Testis (tissue), 3 donors: ENCODE data around the gene ATP8A1. TPM values are rescaled to one million over a fixed set of nuclear protein-coding genes. Genes with fewer than 3 reads are reported as not detected.

Experiments
- DNase-seq: peaks from one replicate; pipeline ENCODE4 v3.0.0-alpha.2; 2019
- H3K27ac ChIP-seq, 2 donors: fragments of 200-600 bp; sonication (generic); one replicate each; pipeline ENCODE4 v1.5.1; 2019
- H3K27me3 ChIP-seq: fragments of 200-600 bp; sonication (generic); one replicate; pipeline ENCODE4 v1.5.1; 2019
- H3K36me3 ChIP-seq: fragments of 200-600 bp; sonication (generic); one replicate; pipeline ENCODE4 v1.5.1; 2017; ENCODE audit warnings: low read depth; ENCODE audit errors: missing control alignments
- H3K4me1 ChIP-seq: fragments of 200-600 bp; sonication (generic); one replicate; pipeline ENCODE4 v1.5.1; 2019
- H3K4me3 ChIP-seq, 2 donors: fragments of 200-600 bp; sonication (generic); one replicate each; pipeline ENCODE4 v1.5.1; 2017 to 2019
- H3K9me3 ChIP-seq: fragments of 200-600 bp; sonication (generic); one replicate; pipeline ENCODE4 v1.5.1; 2017
- POLR2A ChIP-seq: fragments of 450-650 bp; IDR thresholded peaks from one replicate; pipeline ENCODE4 v1.6.1; 2017; ENCODE audit warnings: antibody characterized with exemption, mild to moderate bottlenecking, moderate library complexity
- WGBS, 2 donors: methylation state at CpG; one replicate each; pipeline ENCODE4 v1.1.5; 2018; 5-methylcytosine and 5-hydroxymethylcytosine counted together
- intact Hi-C: fragments of 100-400 bp; cut with DNase I; formaldehyde crosslinking; loops from one replicate; pipeline ENCODE4 v1.15.1; 2023; ENCODE audit warnings: low total_unique reads
- polyA plus RNA-seq: library from polyadenylated mRNA; stranded (reverse); fragments of 350-450 nt; fragmentation: Illumina TruSeq; extraction: RNeasy Lipid Tissue Mini Kit (QIAGEN cat#74804); gene quantifications from one replicate; pipeline ENCODE4 v1.2.3, GENCODE V29; 2014; ENCODE audit warnings: low read depth, low replicate concordance; ENCODE audit not compliant: insufficient read depth
- total RNA-seq, 2 donors: library from RNA; depleted of rRNA; stranded (reverse); fragments of >200 nt; gene quantifications; one replicate each; pipeline ENCODE4 v1.2.3, GENCODE V29; 2016
- TF ChIP-seq, protein P1 (sequence below), 3 experiments: fragments of 450-650 bp in 2 of 3; fragments of 200-600 bp in 1 of 3; sonication (generic) in 1 of 3; IDR thresholded peaks; one replicate each; pipeline ENCODE4 v1.5.1; 2016 to 2019; ENCODE audit warnings: antibody characterized with exemption in 3 of 3, mild to moderate bottlenecking in 2 of 3, moderate library complexity in 1 of 3

Gene ATP8A1
- total and polyA plus RNA-seq, 3 donors from 2014 or later = 5.5 to 32.5 (median 18.8) TPM

GRCh38 chr4:42628740-42629139 lies 28.2 kb downstream of the ATP8A1 start:
- no peaks in the 10 kb centered on the region for H3K36me3 ChIP-seq
- intact Hi-C loops = no loop called here
- no peaks in the 10 kb centered on the region for H3K27me3 ChIP-seq
- H3K4me3 ChIP-seq = no peak overlapping the region
- H3K9me3 ChIP-seq = no peaks in the 10 kb centered on the region
- H3K4me1 ChIP-seq = peaks cover 5% of the 10 kb centered on the region
- no peak overlapping the region for H3K27ac ChIP-seq
- TF ChIP-seq, protein P1, sequence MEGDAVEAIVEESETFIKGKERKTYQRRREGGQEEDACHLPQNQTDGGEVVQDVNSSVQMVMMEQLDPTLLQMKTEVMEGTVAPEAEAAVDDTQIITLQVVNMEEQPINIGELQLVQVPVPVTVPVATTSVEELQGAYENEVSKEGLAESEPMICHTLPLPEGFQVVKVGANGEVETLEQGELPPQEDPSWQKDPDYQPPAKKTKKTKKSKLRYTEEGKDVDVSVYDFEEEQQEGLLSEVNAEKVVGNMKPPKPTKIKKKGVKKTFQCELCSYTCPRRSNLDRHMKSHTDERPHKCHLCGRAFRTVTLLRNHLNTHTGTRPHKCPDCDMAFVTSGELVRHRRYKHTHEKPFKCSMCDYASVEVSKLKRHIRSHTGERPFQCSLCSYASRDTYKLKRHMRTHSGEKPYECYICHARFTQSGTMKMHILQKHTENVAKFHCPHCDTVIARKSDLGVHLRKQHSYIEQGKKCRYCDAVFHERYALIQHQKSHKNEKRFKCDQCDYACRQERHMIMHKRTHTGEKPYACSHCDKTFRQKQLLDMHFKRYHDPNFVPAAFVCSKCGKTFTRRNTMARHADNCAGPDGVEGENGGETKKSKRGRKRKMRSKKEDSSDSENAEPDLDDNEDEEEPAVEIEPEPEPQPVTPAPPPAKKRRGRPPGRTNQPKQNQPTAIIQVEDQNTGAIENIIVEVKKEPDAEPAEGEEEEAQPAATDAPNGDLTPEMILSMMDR (IDR thresholded peaks at IDR 0.05) = no peak
- no peak for TF ChIP-seq POLR2A
- 70 to 73% methylated on average over 4 of the region's 4 CpGs for WGBS, 2 donors
- no peak for DNase-seq

GRCh38 chr4:42627885-42628646 lies 28.8 kb downstream of the ATP8A1 start:
- intact Hi-C loops = no loop called here
- no peak overlapping the region for H3K27ac ChIP-seq
- 42 to 48% methylated on average over 9 of the region's 9 CpGs for WGBS, 2 donors
- peaks cover 5% of the 10 kb centered on the region for H3K4me1 ChIP-seq
- H3K4me3 ChIP-seq = no peak overlapping the region
- no peaks in the 10 kb centered on the region for H3K27me3 ChIP-seq
- peak; percentile 67 for DNase-seq
- no peaks in the 10 kb centered on the region for H3K36me3 ChIP-seq
- H3K9me3 ChIP-seq = no peaks in the 10 kb centered on the region
- TF ChIP-seq, protein P1 (IDR thresholded peaks at IDR 0.05) = no peak
- TF ChIP-seq POLR2A = no peak

DNA sequence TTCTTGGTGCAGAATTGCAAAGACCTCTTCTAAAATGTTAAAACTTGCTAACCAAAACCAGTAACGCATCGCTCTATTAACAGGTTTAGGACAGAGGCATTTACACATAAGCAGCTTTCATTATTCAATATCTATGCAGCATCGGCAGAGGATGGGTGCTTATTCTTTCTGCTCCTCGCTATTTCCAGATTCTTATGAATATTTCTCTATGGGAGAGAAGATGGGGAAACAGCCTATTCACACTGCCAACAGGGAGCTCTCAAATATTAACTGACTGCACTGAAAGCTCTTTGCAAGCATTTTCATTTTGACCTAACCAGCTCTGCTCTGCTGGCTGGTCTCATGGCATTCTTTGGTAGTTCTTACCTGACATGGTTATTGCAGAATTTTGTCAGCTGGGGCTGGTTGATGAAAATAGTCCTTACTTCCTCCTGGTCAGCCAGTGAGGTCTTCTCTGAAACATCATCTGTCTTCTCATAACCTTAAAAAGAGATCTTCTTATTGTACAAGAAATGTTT lies 30.2 kb downstream of the ATP8A1 start:
- no peak for DNase-seq
- WGBS, 2 donors = 96% methylated on average over 4 of the region's 4 CpGs
- TF ChIP-seq, protein P1 (IDR thresholded peaks at IDR 0.05) = no peak
- no peak for TF ChIP-seq POLR2A

GRCh38 chr4:42625329-42625728 lies 31.6 kb downstream of the ATP8A1 start:
- Histone ChIP-seq H3K4me3 (no peak overlapping the region), H3K27me3 (no peaks in the 10 kb centered on the region), H3K9me3 (no peaks in the 10 kb centered on the region), H3K36me3 (no peaks in the 10 kb centered on the region), H3K27ac (no peak overlapping the region), H3K4me1 (peaks cover 5% of the 10 kb centered on the region)
- WGBS, 2 donors = 69 to 80% methylated on average over 4 of the region's 4 CpGs
- DNase-seq = no peak
- TF ChIP-seq, protein P1 (IDR thresholded peaks at IDR 0.05) = no peak
- TF ChIP-seq POLR2A = no peak
- intact Hi-C loops = no loop called here

More for the DNA sequence above, 30.2 kb downstream of the ATP8A1 start:
- no peaks in the 10 kb centered on the region for H3K36me3 ChIP-seq
- H3K4me3 ChIP-seq = no peak overlapping the region
- no peak overlapping the region for H3K27ac ChIP-seq
- intact Hi-C loops = no loop called here
- no peaks in the 10 kb centered on the region for H3K27me3 ChIP-seq
- H3K4me1 ChIP-seq = peaks cover 5% of the 10 kb centered on the region
- H3K9me3 ChIP-seq = no peaks in the 10 kb centered on the region
